HG02678 (cell line): Measurements from ENCODE around the gene CDC42EP4.

Experiments
- ATAC-seq: cut with Tn5 transposase; IDR thresholded peaks from one replicate; pipeline ENCODE4 v1.9.1; 2021; ENCODE audit warnings: mild to moderate bottlenecking, moderate library complexity; ENCODE audit not compliant: unreplicated experiment

CDC42EP4 gene

GRCh38 chr17:73311781-73312641, at the start of gene CDC42EP4:
TSS of gene CDC42EP4 (minus strand) at chr17:73312001. CDS start at chr17:73286500, 25,501 bp downstream.
- ATAC-seq = peak; percentile 89

- ATAC-seq = no peak
Measured at GRCh38 chr17:73360961-73361761, 49.4 kb upstream of the CDC42EP4 start.

- no peak for ATAC-seq
Measured at GRCh38 chr17:73359987-73360410, 48.2 kb upstream of the CDC42EP4 start.

GRCh38 chr17:73359352-73359751, 47.6 kb upstream of the CDC42EP4 start:
- ATAC-seq = no peak

- ATAC-seq = no peak
Measured at GRCh38 chr17:73358668-73359067, 46.9 kb upstream of the CDC42EP4 start.

GRCh38 chr17:73357981-73358380, 46.2 kb upstream of the CDC42EP4 start:
- no peak for ATAC-seq

GRCh38 chr17:73357318-73357717, 45.5 kb upstream of the CDC42EP4 start:
- no peak for ATAC-seq

- no peak for ATAC-seq
Measured at GRCh38 chr17:73356561-73357170, 44.9 kb upstream of the CDC42EP4 start.

GRCh38 chr17:73354423-73355284, 42.9 kb upstream of the CDC42EP4 start:
- no peak for ATAC-seq

GRCh38 chr17:73352261-73352660, 40.5 kb upstream of the CDC42EP4 start:
- ATAC-seq = no peak

- ATAC-seq = no peak
Measured at GRCh38 chr17:73351764-73352163, 40.0 kb upstream of the CDC42EP4 start.

- no peak for ATAC-seq
Measured at GRCh38 chr17:73350864-73351263, 39.1 kb upstream of the CDC42EP4 start.

- no peak for ATAC-seq
Measured at GRCh38 chr17:73349647-73350046, 37.8 kb upstream of the CDC42EP4 start.

- ATAC-seq = no peak
Measured at GRCh38 chr17:73349138-73349537, 37.3 kb upstream of the CDC42EP4 start.

GRCh38 chr17:73348829-73349095, 37.0 kb upstream of the CDC42EP4 start:
- ATAC-seq = no peak

- no peak for ATAC-seq
Measured at GRCh38 chr17:73348018-73348828, 36.4 kb upstream of the CDC42EP4 start.

GRCh38 chr17:73347351-73347750, 35.5 kb upstream of the CDC42EP4 start:
- ATAC-seq = no peak

- ATAC-seq = no peak
Measured at GRCh38 chr17:73346501-73347162, 34.8 kb upstream of the CDC42EP4 start.

GRCh38 chr17:73343739-73344454, 32.1 kb upstream of the CDC42EP4 start:
- ATAC-seq = no peak
